Fibroblast of lung (primary cell): ENCODE data around the gene MBNL2. TPM values are rescaled to one million over a fixed set of nuclear protein-coding genes. Genes with fewer than 3 reads are reported as not detected.

Experiments
- DNase-seq, 2 donors: peaks; one replicate each; pipeline versions ENCODE4 v3.0.0 to v3.0.0-alpha.2; 2010; ENCODE audit warnings: low read depth in 2 of 2
- H2AFZ ChIP-seq: 2 replicates; pipeline ENCODE4 v1.5.1; 2012; ENCODE audit warnings: low read length, control low read depth, inconsistent platforms
- H3K27ac ChIP-seq: 2 replicates; pipeline ENCODE4 v1.5.1; 2011; ENCODE audit warnings: low read length, control low read depth; ENCODE audit not compliant: insufficient read depth
- H3K27me3 ChIP-seq: 2 replicates; pipeline ENCODE4 v1.5.1; 2011; ENCODE audit warnings: mild to moderate bottlenecking, low read length; ENCODE audit not compliant: control insufficient read depth, insufficient read depth
- H3K36me3 ChIP-seq: 2 replicates; pipeline ENCODE4 v1.5.1; 2011; ENCODE audit warnings: low read length; ENCODE audit not compliant: control insufficient read depth, insufficient read depth
- H3K4me1 ChIP-seq: 2 replicates; pipeline ENCODE4 v1.5.1; 2011; ENCODE audit warnings: low read length; ENCODE audit not compliant: control insufficient read depth, insufficient read depth; ENCODE audit errors: extremely low read depth
- H3K4me2 ChIP-seq: 2 replicates; pipeline ENCODE4 v1.5.1; 2011; ENCODE audit warnings: low read length, control low read depth; ENCODE audit not compliant: insufficient read depth; ENCODE audit errors: extremely low read depth
- H3K4me3 ChIP-seq, 4 experiments: fragments of 200-600 bp in 1 of 4; sonication (generic) in 1 of 4; replicated peaks in 1 of 4; 2 replicates each; pipeline ENCODE4 v1.5.1; 2011 to 2016; ENCODE audit warnings: low read length in 4 of 4, low read depth in 3 of 4, mild to moderate bottlenecking in 3 of 4, control low read depth in 2 of 4, inconsistent platforms in 1 of 4, mixed read lengths in 1 of 4; ENCODE audit not compliant: insufficient read depth in 1 of 4; ENCODE audit errors: control extremely low read depth in 1 of 4
- H3K79me2 ChIP-seq: 2 replicates; pipeline ENCODE4 v1.5.1; 2012; ENCODE audit warnings: mild to moderate bottlenecking, low read length, inconsistent platforms; ENCODE audit not compliant: control insufficient read depth, insufficient read depth
- H3K9ac ChIP-seq: 2 replicates; pipeline ENCODE4 v1.5.1; 2011; ENCODE audit warnings: mild to moderate bottlenecking, low read length, control low read depth; ENCODE audit not compliant: insufficient read depth
- H3K9me3 ChIP-seq: 2 replicates; pipeline ENCODE4 v1.5.1; 2012; ENCODE audit warnings: low read depth, low read length; ENCODE audit not compliant: control insufficient read depth, insufficient read depth
- H4K20me1 ChIP-seq: 2 replicates; pipeline ENCODE4 v1.5.1; 2011; ENCODE audit warnings: low read length; ENCODE audit not compliant: control insufficient read depth, insufficient read depth; ENCODE audit errors: extremely low read depth
- CTCF ChIP-seq, 2 donors: IDR thresholded peaks in 1 of 2; conservative IDR thresholded peaks in 1 of 2; 1 replicate in 1 of 2; 2 replicates in 1 of 2; pipeline ENCODE4 v1.5.1; 2011 to 2012; ENCODE audit warnings: low read length in 2 of 2, control low read depth in 1 of 2, inconsistent platforms in 1 of 2, low read depth in 1 of 2, mild to moderate bottlenecking in 1 of 2
- EZH2 ChIP-seq: IDR thresholded peaks from 2 replicates; pipeline ENCODE4 v1.5.1; 2012; ENCODE audit warnings: low read length, control low read depth, mild to moderate bottlenecking; ENCODE audit errors: missing control alignments
- polyA plus RNA-seq, 2 donors: library from polyadenylated mRNA; depleted of rRNA in 1 of 2; stranded (reverse) in 1 of 2; unstranded in 1 of 2; fragments of >200 nt; gene quantifications; 2 replicates each; pipeline ENCODE4 v1.2.1, GENCODE V29; 2011 to 2012; ENCODE audit warnings: missing spikeins in 1 of 2
- total RNA-seq: library from RNA; depleted of rRNA; stranded (reverse); fragments of >200 nt; gene quantifications from 2 replicates; pipeline ENCODE4 v1.2.1, GENCODE V29; 2014

MBNL2 gene
- total and polyA plus RNA-seq, 2 donors (not counting 1 experiment from before 2014, with no cell fraction given), result 48.9 to 61.1 TPM

GRCh38 chr13:97317933-97318332 lies 95.8 kb downstream of the MBNL2 start:
- Histone ChIP-seq H3K79me2 (peaks cover 23% of the 10 kb centered on the region), H3K27ac (no peak overlapping the region), H3K4me3 (no peak overlapping the region), H3K27me3 (no peaks in the 10 kb centered on the region), H2AFZ (no peak overlapping the region), H3K9me3 (no peaks in the 10 kb centered on the region), H4K20me1 (no peaks in the 10 kb centered on the region), H3K4me2 (no peak overlapping the region), H3K36me3 (no peaks in the 10 kb centered on the region), H3K4me1 (peaks cover 28% of the 10 kb centered on the region), H3K9ac (no peak overlapping the region)
- TF ChIP-seq EZH2, result no peak
- no peak for TF ChIP-seq CTCF (conservative IDR thresholded peaks at IDR 0.05 in 1 of 2, IDR thresholded peaks at IDR 0.05 in 1 of 2; ENCODE audit: low read depth in 1 of 2, low read length in 2 of 2)
- no peak for DNase-seq

GRCh38 chr13:97318532-97318931 lies 96.4 kb downstream of the MBNL2 start:
- H3K9ac ChIP-seq, result no peak overlapping the region
- TF ChIP-seq EZH2 (no peak), CTCF (conservative IDR thresholded peaks at IDR 0.05 in 1 of 2, IDR thresholded peaks at IDR 0.05 in 1 of 2; ENCODE audit: low read depth in 1 of 2, low read length in 2 of 2) (no peak)

GRCh38 chr13:97319113-97319720 lies 97.1 kb downstream of the MBNL2 start:
- Histone ChIP-seq H4K20me1 (no peaks in the 10 kb centered on the region), H3K9ac (no peak overlapping the region), H3K27me3 (no peaks in the 10 kb centered on the region), H2AFZ (no peak overlapping the region), H3K9me3 (no peaks in the 10 kb centered on the region), H3K36me3 (no peaks in the 10 kb centered on the region), H3K4me2 (peak overlapping the region; percentile 42), H3K4me3 (peak overlapping the region in 1 of 4 experiments; percentile 12), H3K27ac (peak overlapping the region; percentile 57), H3K4me1 (peaks cover 32% of the 10 kb centered on the region), H3K79me2 (peaks cover 24% of the 10 kb centered on the region)
- peak in 1 of 2 donors; percentile 65 for DNase-seq
- TF ChIP-seq CTCF (conservative IDR thresholded peaks at IDR 0.05 in 1 of 2, IDR thresholded peaks at IDR 0.05 in 1 of 2; ENCODE audit: low read depth in 1 of 2, low read length in 2 of 2) (no peak), EZH2 (no peak)

More at GRCh38 chr13:97318532-97318931, 96.4 kb downstream of the MBNL2 start:
- Histone ChIP-seq H3K4me3 (peak overlapping the region in 1 of 4 experiments; percentile 12), H2AFZ (no peak overlapping the region), H3K27ac (peak overlapping the region; percentile 57), H3K79me2 (peaks cover 23% of the 10 kb centered on the region), H4K20me1 (no peaks in the 10 kb centered on the region), H3K9me3 (no peaks in the 10 kb centered on the region), H3K4me1 (peaks cover 32% of the 10 kb centered on the region), H3K36me3 (no peaks in the 10 kb centered on the region), H3K27me3 (no peaks in the 10 kb centered on the region), H3K4me2 (peak overlapping the region; percentile 42)
- DNase-seq, result peak in 1 of 2 donors; percentile 72
